Measurements from ENCODE around the gene PLD1.
"Not testable (repeated sequence)": the region's sequence is repeated elsewhere in the genome, so short reads cannot be mapped to it uniquely, and the experiment has no call there.

Gene PLD1

DNA sequence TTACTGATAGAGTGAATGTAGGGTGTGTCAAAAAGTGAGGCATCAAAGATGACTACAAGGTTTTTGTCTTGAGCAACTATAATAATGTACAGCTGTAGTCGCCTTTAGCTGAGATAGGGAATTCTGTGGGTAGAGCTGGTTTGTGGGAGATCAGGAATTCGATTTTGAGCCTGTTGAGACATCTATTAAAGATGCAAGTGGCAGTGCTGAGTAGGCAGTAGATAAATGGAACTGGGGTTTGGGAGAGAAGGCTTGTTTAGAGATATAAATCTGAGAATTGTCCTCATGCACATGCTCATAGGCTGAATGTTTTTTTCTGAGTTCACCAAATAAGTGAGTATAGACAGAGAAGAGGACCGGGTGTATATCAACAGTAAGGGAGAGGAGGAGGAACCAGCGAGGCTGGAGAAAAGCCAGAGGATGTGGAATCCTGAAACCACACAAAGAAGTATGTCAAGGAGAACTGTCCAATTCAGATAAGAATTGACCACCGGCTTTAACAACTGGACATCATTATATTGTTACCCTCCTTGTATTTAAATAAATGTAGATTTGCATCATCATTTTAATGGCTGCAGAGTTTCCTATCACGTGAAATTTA, 204.0 kb downstream of the PLD1 start:
- no peak for DNase-seq

DNA sequence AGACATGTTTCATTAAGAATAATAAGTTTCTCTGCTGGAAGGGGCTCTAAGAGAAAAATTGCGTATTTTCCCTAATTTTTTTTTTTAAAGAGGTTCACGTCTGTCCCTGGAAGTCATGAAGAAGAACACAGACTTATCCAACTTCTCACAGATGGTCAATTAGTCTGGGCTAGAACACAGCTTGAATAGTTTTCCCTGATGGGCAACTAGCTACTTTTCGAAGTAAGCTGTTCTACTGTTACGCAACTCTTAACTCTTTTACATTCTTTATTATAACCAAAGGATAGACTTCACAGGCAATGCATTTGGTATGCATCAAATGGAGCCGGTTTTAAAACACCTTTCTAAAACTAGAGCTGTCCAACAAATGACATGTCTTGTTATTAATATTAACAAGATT, 205.9 kb downstream of the PLD1 start:
- DNase-seq, result no peak

GRCh38 chr3:171602072-171602471, 208.2 kb downstream of the PLD1 start:
- no peak for DNase-seq

DNA sequence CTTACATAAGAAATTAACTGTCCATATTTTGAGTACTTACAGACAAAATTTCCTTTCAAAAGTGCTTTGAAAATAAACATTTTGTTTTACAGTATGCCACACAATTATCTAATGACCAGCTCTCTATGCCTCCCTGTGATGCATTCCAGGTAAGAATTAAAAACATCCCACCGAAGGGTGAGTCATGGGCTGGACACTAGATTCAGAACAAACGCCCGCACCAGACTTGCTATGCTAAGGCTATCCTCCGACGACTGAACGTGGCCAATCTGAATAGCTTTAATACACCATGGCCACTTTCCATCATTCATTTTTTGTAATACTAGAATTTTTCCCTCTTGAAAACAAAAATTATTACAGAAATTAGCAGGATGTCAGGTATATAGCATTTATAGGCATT, 210.3 kb downstream of the PLD1 start:
- no peak for DNase-seq

- DNase-seq, result no peak
These were observed 211.3 kb downstream of the PLD1 start for GRCh38 chr3:171598990-171599389.

DNA sequence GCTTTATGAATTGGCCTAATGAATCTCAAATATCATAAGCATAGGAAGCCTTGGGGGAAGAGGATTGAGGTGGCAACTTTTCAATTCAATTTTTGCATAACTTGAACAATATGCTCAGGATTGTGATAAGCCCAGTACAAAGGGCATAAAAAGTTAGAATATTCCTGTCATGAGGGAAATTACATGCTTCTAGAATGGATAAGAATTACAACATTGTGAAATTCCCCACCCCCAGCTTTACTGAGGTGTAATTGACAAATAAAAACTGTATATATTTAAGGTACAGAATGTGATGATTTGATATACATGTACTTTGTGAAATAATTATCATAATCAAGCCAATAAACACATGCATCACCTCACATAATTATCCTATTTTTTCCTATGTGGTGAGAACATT, 217.5 kb downstream of the PLD1 start:
- no peak for DNase-seq

DNA sequence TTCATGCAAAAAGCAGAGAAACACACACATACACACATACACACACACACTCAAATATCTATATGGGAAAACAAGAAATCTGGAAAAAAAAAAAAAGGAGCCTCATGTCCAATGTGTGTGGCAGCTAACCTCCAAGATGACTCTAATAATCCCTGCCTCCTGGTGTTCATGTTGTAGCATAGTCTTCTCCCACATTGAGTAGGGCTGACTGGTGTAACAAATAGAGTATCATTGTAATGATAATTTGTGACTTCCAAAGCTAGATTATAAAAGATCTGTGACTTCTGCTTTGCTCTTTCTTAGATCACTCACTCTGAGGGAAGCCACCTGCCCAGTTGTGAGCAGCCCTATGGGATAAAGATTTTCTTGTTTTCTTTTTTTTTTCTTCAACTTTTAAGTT, 219.2 kb downstream of the PLD1 start:
- no peak for DNase-seq

DNA sequence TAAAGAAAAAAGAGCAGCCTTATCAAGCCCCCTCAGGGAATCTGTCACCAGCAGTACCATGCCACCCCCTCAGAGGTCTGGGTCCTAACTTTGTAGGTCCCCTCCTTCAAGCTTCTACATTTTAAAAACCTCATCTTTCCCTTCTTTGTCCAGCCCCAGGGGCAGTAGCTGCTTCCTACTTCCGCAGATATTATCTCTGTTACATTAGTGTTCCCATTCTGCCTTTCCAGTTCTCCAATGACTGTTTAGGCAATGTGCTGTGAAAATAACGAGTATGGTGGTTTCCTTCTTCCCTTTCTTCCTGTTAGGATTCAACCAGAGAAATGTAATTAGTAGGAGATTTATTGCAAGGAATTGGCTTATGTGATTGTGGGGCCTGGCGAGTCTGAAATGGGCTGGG, 224.0 kb downstream of the PLD1 start:
- no peak for DNase-seq

DNA sequence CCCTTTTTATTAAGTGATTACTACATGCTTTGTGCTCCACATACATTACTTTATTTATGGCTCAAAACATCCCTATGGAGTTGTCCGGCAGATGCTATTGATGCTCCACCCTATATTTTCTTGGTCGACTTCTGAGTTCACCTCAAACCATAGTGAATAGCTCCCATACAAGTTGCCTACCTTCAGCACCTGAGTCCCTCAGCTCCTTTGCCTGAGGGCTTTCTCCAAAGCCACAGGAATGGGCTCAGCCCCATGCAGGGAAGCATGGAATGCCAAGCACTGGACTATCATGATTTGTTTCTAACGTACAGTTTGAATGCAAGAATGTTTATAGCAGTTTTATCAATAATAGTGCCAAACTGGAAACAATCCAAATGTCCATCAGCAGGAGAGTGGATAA, 225.2 kb downstream of the PLD1 start:
- DNase-seq, result no peak

DNA sequence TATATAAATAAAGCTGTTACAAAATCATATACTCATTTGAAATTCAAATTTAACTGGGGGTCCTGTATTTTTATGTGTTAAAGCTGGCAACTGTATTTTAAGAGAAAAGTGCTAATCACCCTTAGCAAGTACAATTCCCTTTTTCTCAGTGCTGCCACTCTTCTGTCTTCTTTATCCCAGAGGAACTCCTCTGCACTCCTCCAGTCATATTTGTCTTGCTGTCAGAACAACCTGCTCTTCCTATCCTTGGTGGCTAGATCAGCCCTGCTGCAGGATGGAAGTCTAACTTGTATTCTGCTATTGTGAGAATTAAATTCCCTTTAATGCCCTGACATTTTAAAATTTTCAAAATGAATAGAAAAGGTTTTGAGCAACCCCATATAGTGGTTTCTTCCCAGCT, 226.2 kb downstream of the PLD1 start:
- no peak for DNase-seq

- no peak for DNase-seq
These were observed 235.6 kb downstream of the PLD1 start for GRCh38 chr3:171574556-171575240.

- no peak for DNase-seq
These were observed 240.6 kb downstream of the PLD1 start for GRCh38 chr3:171569571-171570132.

DNA sequence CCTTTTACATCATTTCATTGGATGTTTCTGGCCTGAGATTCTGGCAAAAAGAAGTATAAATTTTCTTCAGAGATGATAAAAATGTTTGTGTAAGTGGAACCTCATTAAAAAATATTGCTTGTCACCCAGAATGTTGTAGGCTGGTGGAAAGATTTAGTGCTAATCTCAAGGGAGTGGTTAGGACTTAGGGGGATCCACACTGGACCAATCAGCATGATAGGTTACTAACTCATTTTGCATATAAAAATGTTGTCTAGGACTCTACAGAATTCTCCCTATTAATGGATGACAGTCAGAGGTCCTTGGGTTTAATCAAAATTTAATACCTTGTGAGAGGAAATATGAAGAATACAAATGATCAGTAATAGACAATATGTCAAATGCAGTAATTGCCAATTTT, 241.5 kb downstream of the PLD1 start:
- no peak for DNase-seq

GRCh38 chr3:171566803-171567422, 243.4 kb downstream of the PLD1 start:
- DNase-seq, result peak; percentile 72

DNA sequence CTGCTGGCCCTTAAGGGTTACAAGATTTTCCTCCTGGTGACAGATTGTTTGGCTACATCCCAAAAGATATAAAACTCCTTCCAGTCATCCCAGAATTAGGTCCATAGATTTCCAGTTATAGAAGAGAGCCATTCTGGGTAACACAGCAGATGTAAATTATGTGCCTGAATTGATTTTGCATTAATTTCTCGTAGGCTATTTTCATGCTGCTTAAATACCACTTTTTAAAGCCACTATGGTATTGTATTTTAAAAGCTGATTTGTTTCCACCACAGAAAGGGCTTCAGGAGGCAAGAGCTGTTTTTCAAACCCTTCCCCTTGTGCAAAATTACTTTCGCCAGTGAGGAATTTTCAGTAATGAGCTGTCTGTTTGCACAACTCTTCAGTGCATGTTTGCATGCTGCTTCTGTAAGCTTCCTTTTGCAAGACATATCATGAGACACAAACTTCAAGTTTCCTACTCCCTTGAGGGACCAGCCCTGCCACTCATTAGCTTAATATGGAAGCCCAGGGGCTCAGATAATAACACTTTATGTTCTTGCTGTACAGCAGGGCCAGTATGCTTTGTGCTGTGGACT, 244.7 kb downstream of the PLD1 start:
- DNase-seq, result peak; percentile 89

DNA sequence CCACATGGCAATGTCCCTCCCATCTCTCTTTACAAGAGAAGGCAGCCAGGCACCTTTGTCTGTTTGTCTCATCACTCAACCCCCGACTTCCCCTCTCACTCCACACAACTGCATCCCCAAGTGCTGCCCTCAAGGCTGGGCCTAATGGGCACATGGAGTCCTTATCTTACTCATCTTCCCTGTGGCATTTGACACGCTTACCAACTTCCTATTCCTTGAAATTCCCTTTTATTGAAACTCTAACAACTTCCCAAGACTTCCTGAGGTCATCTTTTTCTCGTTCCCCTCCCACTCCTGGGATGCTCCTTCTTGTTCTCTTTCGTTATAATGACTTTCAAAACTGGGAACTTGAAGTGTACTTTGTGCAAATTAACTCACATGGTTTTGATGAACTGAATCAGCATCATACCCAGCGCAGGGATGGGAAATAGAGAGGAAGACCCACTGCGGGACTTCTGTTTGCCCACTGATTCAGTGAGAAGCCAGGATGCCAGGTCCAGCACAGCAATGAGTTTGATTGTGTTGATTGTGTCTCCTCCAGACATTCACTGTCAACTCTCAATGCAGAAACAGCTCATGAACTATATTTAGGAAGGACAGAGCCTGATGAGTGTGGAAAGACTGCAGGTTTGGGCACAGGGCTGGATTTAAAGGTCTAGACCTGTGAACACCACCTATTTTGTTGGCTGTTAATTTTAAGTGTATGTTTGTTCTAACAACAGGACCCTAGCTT, 245.4 kb downstream of the PLD1 start:
- DNase-seq, result no peak

DNA sequence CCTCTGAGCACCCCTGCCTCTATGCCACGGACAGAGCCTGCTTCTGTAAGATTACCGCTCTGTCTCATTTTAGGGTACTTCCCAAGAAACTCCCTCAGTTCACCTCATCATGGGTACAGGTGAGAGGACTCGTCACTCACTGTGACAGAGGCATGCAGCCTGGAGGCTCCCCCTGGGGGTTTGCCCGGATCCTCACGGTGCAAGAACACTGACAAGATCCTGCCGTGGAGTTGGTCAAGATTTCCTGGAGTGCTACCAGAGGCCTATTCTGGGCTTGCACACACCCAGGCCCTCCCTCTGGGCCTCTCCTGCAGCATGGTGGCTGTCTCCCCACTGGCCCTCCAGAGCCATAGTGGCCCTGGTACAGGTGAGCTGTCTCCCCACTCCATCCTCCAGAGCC, 247.0 kb downstream of the PLD1 start:
- DNase-seq, result no peak

GRCh38 chr3:171562459-171562858, 247.8 kb downstream of the PLD1 start:
- DNase-seq, result not testable (repeated sequence)

DNA sequence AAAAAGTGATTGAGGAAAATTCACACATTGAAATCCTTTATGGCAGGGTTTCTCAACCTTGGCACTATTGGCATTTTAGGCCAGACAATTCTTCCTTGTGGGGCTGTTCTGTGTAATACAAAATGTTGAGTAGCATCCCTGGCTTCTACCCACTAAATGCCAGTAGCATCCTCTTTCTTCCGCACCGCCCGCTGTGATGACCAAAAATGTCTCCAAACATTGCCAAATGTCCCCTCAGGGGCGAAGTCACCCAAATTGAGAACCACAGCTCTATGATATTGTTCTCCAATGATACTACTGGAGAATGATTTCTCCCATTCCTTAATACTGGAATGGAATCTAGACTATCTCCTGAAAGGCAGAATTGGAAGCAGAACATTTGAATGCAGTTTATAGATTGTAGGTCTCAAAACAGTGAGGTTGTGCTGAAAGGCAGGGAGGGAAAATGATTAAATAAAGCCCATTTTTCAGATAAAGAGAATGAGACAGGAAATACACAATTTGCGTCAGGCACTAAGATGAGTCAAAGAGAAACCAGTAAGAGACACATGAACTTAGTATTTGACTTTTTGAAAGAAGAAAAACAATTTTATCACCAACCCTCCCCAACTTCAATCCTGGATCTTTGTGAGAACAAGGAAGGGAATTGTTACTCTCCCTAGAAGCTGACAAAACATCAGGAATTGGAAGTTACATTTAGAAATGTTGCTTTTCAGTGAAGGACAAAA, 248.5 kb downstream of the PLD1 start:
- no peak for DNase-seq

DNA sequence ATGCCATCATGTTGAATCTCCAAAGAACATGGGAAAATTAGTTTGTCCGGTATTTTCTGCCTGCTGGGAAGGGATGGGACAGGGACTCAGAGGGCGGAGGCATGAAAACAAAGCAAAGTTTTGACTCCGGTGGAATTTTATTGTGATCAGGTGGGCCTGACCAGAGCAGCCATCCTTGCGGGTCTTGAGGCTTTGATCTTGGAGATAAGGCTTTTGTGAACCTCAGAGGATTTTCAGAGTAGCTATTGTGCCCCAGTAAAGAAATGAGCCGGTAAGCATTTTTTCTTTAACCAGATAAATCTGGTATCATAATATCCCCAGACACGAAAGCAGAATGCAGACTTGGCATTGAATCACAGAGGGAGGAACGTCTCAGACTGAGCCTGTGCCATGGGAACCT, 250.7 kb downstream of the PLD1 start:
- no peak for DNase-seq

DNA sequence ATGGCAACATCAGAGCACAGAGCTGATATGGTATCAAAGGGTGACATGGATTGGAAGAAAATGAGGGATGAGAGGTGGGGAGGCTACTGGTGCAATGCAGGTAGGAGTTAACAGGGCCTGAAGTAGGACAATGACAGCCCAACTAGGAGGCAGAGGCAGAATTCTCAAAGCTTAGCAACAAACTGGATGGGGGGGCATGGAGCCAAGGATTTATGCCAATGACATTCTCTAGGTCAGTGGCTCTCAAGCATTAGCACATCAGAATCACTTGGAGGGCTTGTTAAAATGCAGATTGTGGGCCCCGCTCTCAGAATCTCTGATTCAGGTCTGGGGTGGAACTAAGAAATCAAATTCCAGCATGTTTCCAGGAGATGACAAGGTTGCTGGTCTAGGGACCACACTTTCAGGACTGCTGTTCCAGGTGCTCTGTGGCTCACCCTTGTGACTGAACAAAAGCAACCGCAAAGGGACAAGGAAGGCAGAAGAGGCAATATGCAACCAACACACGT, 252.0 kb downstream of the PLD1 start:
- no peak for DNase-seq

GRCh38 chr3:171557173-171557572, 253.1 kb downstream of the PLD1 start:
- no peak for DNase-seq

Measured in NCI-H2171 treated with DMSO at 0.1 percent for 48 hours (cell line).